HepG2 (cell line): Measurements from ENCODE around the gene HDGFL3. TPM values are rescaled to one million over a fixed set of nuclear protein-coding genes. Genes with fewer than 3 reads are reported as not detected.

ENCODE experiments used
- ATAC-seq: fragments of 200-7000 bp; cut with Tn5 transposase; 3 replicates; pipeline ENCODE4 v1.9.1; 2020; ENCODE audit warnings: mild to moderate bottlenecking, moderate library complexity
- BruUV-seq: library from RNA; stranded (reverse); fragments of 400-500 nt; replicated peaks from 2 replicates; lab custom pipeline; 2021; lab: Mats Ljungman, UMichigan
- CTCF ChIA-PET: fragments of 300-600 bp; formaldehyde crosslinking; extraction: SDS; loops from one replicate; lab custom pipeline; 2021; ENCODE audit warnings: low total read pairs, inconsistent platforms, low intra/inter-chr PET ratio; lab: Yijun Ruan, JAX
- POLR2A ChIA-PET: fragments of 350-600 bp; sonication (Branson Sonifier 250); formaldehyde crosslinking; loops from one replicate; lab custom pipeline; 2020; ENCODE audit warnings: antibody characterized with exemption, inconsistent platforms; lab: Yijun Ruan, JAX
- DNase-seq: peaks from one replicate; pipeline ENCODE4 v3.0.0-alpha.2; 2015; ENCODE audit warnings: low spot score
- FAIRE-seq: peaks from 3 replicates; lab custom pipeline; 2011; peaks lifted over from hg19 to GRCh38; lab: Jason Lieb, UNC
- H2AFZ ChIP-seq: one replicate; pipeline ENCODE4 v1.6.1; 2011; ENCODE audit warnings: low read length, inconsistent platforms
- H3K27ac ChIP-seq: fragments of 300-600 bp; 3 replicates; pipeline ENCODE4 v1.8.0; 2011; ENCODE audit warnings: mixed run types, mild to moderate bottlenecking, mixed read lengths, low read length, inconsistent platforms; ENCODE audit not compliant: insufficient read depth; ENCODE audit errors: extremely low read length
- H3K27me3 ChIP-seq, 2 experiments: fragments of 200-600 bp in 1 of 2; 2 replicates in 1 of 2; 3 replicates in 1 of 2; pipeline versions ENCODE4 v1.6.0 to v1.8.0; 2011; ENCODE audit warnings: low read length in 2 of 2, mild to moderate bottlenecking in 2 of 2, moderate library complexity in 2 of 2, inconsistent platforms in 1 of 2; ENCODE audit not compliant: insufficient read depth in 2 of 2, control insufficient read depth in 1 of 2
- H3K36me3 ChIP-seq, 2 experiments: fragments of 200-600 bp in 1 of 2; replicated peaks in 1 of 2; 2 replicates in 1 of 2; 3 replicates in 1 of 2; pipeline versions ENCODE4 v1.5.1 to v1.8.0; 2011; ENCODE audit warnings: low read length in 2 of 2, inconsistent platforms in 1 of 2; ENCODE audit not compliant: insufficient read depth in 2 of 2, control insufficient read depth in 1 of 2
- H3K4me1 ChIP-seq: 2 replicates; pipeline ENCODE4 v1.5.1; 2012; ENCODE audit warnings: low read length, inconsistent platforms; ENCODE audit not compliant: insufficient read depth
- H3K4me2 ChIP-seq: 2 replicates; pipeline ENCODE4 v1.6.0; 2011; ENCODE audit warnings: low read depth, low read length, inconsistent platforms
- H3K4me3 ChIP-seq, 3 experiments: fragments of 200-600 bp in 1 of 3; sonication (generic), shearing (Covaris generic) in 1 of 3; replicated peaks in 1 of 3; 2 replicates each; pipeline ENCODE4 v1.5.1; 2011 to 2016; ENCODE audit warnings: low read length in 3 of 3, inconsistent platforms in 2 of 3, low read depth in 2 of 3, mild to moderate bottlenecking in 2 of 3, control low read depth in 1 of 3, mixed read lengths in 1 of 3; ENCODE audit not compliant: insufficient read depth in 1 of 3
- H3K79me2 ChIP-seq: one replicate; pipeline ENCODE4 v1.6.1; 2011; ENCODE audit warnings: low read length, inconsistent platforms; ENCODE audit not compliant: insufficient read depth
- H3K9ac ChIP-seq: 2 replicates; pipeline ENCODE4 v1.6.0; 2011; ENCODE audit warnings: mild to moderate bottlenecking, low read depth, low read length, inconsistent platforms; ENCODE audit not compliant: insufficient read depth
- H3K9me3 ChIP-seq: 2 replicates; pipeline ENCODE4 v1.5.1; 2012; ENCODE audit warnings: mild to moderate bottlenecking, low read length
- H4K20me1 ChIP-seq: 2 replicates; pipeline ENCODE4 v1.6.0; 2011; ENCODE audit warnings: inconsistent platforms, mild to moderate bottlenecking, low read length, moderate library complexity; ENCODE audit not compliant: insufficient read depth
- DNMT1 ChIP-seq: sonication (generic); formaldehyde crosslinking; IDR thresholded peaks from 2 replicates; pipeline ENCODE4 v1.5.1; 2020; ENCODE audit warnings: mild to moderate bottlenecking, missing genetic modification reagents
- DPF2 ChIP-seq: sonication (generic); formaldehyde crosslinking; IDR thresholded peaks from 2 replicates; pipeline ENCODE4 v1.4.0; 2020; ENCODE audit warnings: mild to moderate bottlenecking, low read depth, missing genetic modification reagents, borderline replicate concordance
- FOSL1 ChIP-seq: sonication (generic); formaldehyde crosslinking; IDR thresholded peaks from 2 replicates; pipeline ENCODE4 v1.9.0; 2021; ENCODE audit warnings: missing genetic modification reagents, borderline replicate concordance
- FOSL2 ChIP-seq: sonication (generic); formaldehyde crosslinking; IDR thresholded peaks from 2 replicates; pipeline ENCODE4 v1.4.0; 2020; ENCODE audit warnings: missing genetic modification reagents
- MAFG ChIP-seq: sonication (generic); formaldehyde crosslinking; IDR thresholded peaks from 2 replicates; pipeline ENCODE4 v1.5.1; 2020; ENCODE audit warnings: mild to moderate bottlenecking, missing genetic modification reagents
- MYC ChIP-seq: sonication (generic); formaldehyde crosslinking; IDR thresholded peaks from 2 replicates; pipeline ENCODE4 v1.9.0; 2021; ENCODE audit warnings: missing genetic modification reagents, borderline replicate concordance
- ZNF296 ChIP-seq: sonication (generic); formaldehyde crosslinking; conservative IDR thresholded peaks from 2 replicates; pipeline ENCODE4 v1.5.0; 2020; ENCODE audit warnings: mild to moderate bottlenecking, missing genetic modification reagents
- ZNF383 ChIP-seq: sonication (generic); formaldehyde crosslinking; IDR thresholded peaks from 2 replicates; pipeline ENCODE4 v1.4.0; 2020; ENCODE audit warnings: missing genetic modification reagents, mild to moderate bottlenecking, borderline replicate concordance
- ZNF549 ChIP-seq: sonication (generic); formaldehyde crosslinking; IDR thresholded peaks from 2 replicates; pipeline ENCODE4 v1.5.0; 2020; ENCODE audit warnings: missing genetic modification reagents
- ZNF567 ChIP-seq: sonication (generic); formaldehyde crosslinking; IDR thresholded peaks from 2 replicates; pipeline ENCODE4 v1.8.1; 2023; ENCODE audit warnings: mild to moderate bottlenecking, missing genetic modification reagents, borderline replicate concordance
- ZNF569 ChIP-seq: sonication (generic); formaldehyde crosslinking; IDR thresholded peaks from 2 replicates; pipeline ENCODE4 v1.5.0; 2020; ENCODE audit warnings: mild to moderate bottlenecking, missing genetic modification reagents, moderate library complexity, borderline replicate concordance
- ZNF570 ChIP-seq: sonication (generic); formaldehyde crosslinking; IDR thresholded peaks from 2 replicates; pipeline ENCODE4 v1.4.0; 2020; ENCODE audit warnings: mild to moderate bottlenecking, missing genetic modification reagents, borderline replicate concordance
- ZSCAN22 ChIP-seq: sonication (generic); formaldehyde crosslinking; IDR thresholded peaks from 2 replicates; pipeline ENCODE4 v1.4.0; 2020; ENCODE audit warnings: mild to moderate bottlenecking, missing genetic modification reagents
- in situ Hi-C: cut with HindIII; loops from 2 replicates; pipeline ENCODE4 v1.10.0; 2017; ENCODE audit warnings: low pct_unique_long_range_greater_than_20kb; ENCODE audit not compliant: extremely low pct_ligation_motif_present
- intact Hi-C: fragments of 100-400 bp; cut with micrococcal nuclease; formaldehyde crosslinking; loops from one replicate; pipeline ENCODE4 v1.10.0; 2022; ENCODE audit not compliant: unreplicated experiment
- polyA plus RNA-seq, 8 experiments: library from polyadenylated mRNA; depleted of rRNA in 3 of 8; stranded (reverse) in 7 of 8; unstranded in 1 of 8; fragments of >200 nt; fragmentation: Illumina TruSeq in 4 of 8; extraction: Trizol in 4 of 8; gene quantifications; 2 replicates each; pipeline versions ENCODE4 v1.2.1 to v1.2.3, GENCODE V29; 2011 to 2016; ENCODE audit warnings: low read depth in 4 of 8, missing spikeins in 1 of 8, mixed read lengths in 1 of 8; ENCODE audit not compliant: insufficient read depth in 1 of 8
- total RNA-seq, 5 experiments: library from RNA; depleted of rRNA; stranded (reverse); fragments of >200 nt; fragmentation: Illumina TruSeq; extraction: Trizol; gene quantifications; 2 replicates each; pipeline ENCODE4 v1.2.3, GENCODE V29; 2016; ENCODE audit warnings: low read depth in 1 of 5
- TF ChIP-seq, protein P1 (sequence below): sonication (generic); formaldehyde crosslinking; IDR thresholded peaks from 2 replicates; pipeline ENCODE4 v1.8.0; 2022; ENCODE audit warnings: missing genetic modification reagents, mild to moderate bottlenecking, moderate library complexity, borderline replicate concordance
- TF ChIP-seq, protein P2 (sequence below): sonication (generic); formaldehyde crosslinking; IDR thresholded peaks from 2 replicates; pipeline ENCODE4 v1.8.0; 2022; ENCODE audit warnings: mild to moderate bottlenecking, missing genetic modification reagents; ENCODE audit not compliant: insufficient replicate concordance
- TF ChIP-seq, protein P3 (sequence below): sonication (generic); formaldehyde crosslinking; IDR thresholded peaks from 2 replicates; pipeline ENCODE4 v1.5.0; 2020; ENCODE audit warnings: missing genetic modification reagents

Gene HDGFL3
- total and polyA plus RNA-seq, 2 of the 13 experiments (the other 11 are each of a cell fraction or from before 2014, with no cell fraction given): 0.07 to 0.09 TPM

DNA sequence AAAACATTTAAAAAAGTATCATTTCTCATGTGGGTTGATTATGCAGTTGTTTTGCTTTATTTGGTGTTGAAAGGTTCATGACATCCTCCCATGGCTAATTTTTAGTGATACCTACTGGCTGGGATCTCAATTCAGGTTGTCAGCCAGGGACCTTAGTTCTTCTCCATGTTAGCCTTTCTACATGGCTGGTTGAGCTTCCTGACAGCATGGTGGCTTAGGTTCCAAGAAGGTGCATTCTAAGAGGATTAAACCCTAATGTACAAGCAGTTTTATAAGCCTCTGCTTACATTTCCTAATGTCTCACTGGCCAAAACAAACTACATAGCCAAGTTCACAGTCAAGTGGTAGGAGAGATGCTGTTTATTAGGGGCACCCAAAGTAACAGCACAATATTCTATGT, 109.5 kb downstream of the HDGFL3 start:
- no peak for DNase-seq
- POLR2A ChIA-PET: no interaction called here
- Histone ChIP-seq H3K9me3 (no peaks in the 10 kb centered on the region), H3K4me2 (no peak overlapping the region), H4K20me1 (no peaks in the 10 kb centered on the region), H3K36me3 (no peaks in the 10 kb centered on the region), H3K4me3 (no peak overlapping the region), H3K27me3 (peaks cover 0 to 2% of the 10 kb centered on the region in 2 experiments; a peak in 1 of 5 replicates), H3K4me1 (no peaks in the 10 kb centered on the region), H3K9ac (no peak overlapping the region), H2AFZ (no peak overlapping the region), H3K27ac (no peak overlapping the region), H3K79me2 (no peaks in the 10 kb centered on the region)
- in situ Hi-C loops: no loop called here
- ATAC-seq: no peak
- FAIRE-seq: no peak
- intact Hi-C loops: no loop called here
- CTCF ChIA-PET: no interaction called here
- no TSS peak for BruUV-seq
- TF ChIP-seq ZNF569 (CRISPR knock-in tag): no peak
- no peak for TF ChIP-seq ZSCAN22
- no peak for TF ChIP-seq ZNF570 (CRISPR knock-in tag)
- TF ChIP-seq FOSL2 (CRISPR knock-in tag): no peak
- no peak for TF ChIP-seq ZNF296
- TF ChIP-seq, protein P1, sequence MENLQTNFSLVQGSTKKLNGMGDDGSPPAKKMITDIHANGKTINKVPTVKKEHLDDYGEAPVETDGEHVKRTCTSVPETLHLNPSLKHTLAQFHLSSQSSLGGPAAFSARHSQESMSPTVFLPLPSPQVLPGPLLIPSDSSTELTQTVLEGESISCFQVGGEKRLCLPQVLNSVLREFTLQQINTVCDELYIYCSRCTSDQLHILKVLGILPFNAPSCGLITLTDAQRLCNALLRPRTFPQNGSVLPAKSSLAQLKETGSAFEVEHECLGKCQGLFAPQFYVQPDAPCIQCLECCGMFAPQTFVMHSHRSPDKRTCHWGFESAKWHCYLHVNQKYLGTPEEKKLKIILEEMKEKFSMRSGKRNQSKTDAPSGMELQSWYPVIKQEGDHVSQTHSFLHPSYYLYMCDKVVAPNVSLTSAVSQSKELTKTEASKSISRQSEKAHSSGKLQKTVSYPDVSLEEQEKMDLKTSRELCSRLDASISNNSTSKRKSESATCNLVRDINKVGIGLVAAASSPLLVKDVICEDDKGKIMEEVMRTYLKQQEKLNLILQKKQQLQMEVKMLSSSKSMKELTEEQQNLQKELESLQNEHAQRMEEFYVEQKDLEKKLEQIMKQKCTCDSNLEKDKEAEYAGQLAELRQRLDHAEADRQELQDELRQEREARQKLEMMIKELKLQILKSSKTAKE (CRISPR knock-in tag): no peak
- TF ChIP-seq ZNF567: no peak
- no peak for TF ChIP-seq MAFG (CRISPR knock-in tag)
- no peak for TF ChIP-seq ZNF549
- TF ChIP-seq FOSL1: no peak
- no peak for TF ChIP-seq ZNF383 (CRISPR knock-in tag)
- TF ChIP-seq, protein P2, sequence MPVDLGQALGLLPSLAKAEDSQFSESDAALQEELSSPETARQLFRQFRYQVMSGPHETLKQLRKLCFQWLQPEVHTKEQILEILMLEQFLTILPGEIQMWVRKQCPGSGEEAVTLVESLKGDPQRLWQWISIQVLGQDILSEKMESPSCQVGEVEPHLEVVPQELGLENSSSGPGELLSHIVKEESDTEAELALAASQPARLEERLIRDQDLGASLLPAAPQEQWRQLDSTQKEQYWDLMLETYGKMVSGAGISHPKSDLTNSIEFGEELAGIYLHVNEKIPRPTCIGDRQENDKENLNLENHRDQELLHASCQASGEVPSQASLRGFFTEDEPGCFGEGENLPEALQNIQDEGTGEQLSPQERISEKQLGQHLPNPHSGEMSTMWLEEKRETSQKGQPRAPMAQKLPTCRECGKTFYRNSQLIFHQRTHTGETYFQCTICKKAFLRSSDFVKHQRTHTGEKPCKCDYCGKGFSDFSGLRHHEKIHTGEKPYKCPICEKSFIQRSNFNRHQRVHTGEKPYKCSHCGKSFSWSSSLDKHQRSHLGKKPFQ (CRISPR knock-in tag): no peak
- no peak for TF ChIP-seq DPF2
- no peak for TF ChIP-seq MYC (CRISPR knock-in tag)
- TF ChIP-seq DNMT1 (CRISPR knock-in tag): no peak
- TF ChIP-seq, protein P3, sequence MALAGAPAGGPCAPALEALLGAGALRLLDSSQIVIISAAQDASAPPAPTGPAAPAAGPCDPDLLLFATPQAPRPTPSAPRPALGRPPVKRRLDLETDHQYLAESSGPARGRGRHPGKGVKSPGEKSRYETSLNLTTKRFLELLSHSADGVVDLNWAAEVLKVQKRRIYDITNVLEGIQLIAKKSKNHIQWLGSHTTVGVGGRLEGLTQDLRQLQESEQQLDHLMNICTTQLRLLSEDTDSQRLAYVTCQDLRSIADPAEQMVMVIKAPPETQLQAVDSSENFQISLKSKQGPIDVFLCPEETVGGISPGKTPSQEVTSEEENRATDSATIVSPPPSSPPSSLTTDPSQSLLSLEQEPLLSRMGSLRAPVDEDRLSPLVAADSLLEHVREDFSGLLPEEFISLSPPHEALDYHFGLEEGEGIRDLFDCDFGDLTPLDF (CRISPR knock-in tag): no peak
